ENCODE results near the gene LRRC27. TPM values are rescaled to one million over a fixed set of nuclear protein-coding genes. Genes with fewer than 3 reads are reported as not detected.

Gene LRRC27
- total RNA-seq, 2 experiments from 2014 or later: 1.5 to 1.9 TPM

DNA sequence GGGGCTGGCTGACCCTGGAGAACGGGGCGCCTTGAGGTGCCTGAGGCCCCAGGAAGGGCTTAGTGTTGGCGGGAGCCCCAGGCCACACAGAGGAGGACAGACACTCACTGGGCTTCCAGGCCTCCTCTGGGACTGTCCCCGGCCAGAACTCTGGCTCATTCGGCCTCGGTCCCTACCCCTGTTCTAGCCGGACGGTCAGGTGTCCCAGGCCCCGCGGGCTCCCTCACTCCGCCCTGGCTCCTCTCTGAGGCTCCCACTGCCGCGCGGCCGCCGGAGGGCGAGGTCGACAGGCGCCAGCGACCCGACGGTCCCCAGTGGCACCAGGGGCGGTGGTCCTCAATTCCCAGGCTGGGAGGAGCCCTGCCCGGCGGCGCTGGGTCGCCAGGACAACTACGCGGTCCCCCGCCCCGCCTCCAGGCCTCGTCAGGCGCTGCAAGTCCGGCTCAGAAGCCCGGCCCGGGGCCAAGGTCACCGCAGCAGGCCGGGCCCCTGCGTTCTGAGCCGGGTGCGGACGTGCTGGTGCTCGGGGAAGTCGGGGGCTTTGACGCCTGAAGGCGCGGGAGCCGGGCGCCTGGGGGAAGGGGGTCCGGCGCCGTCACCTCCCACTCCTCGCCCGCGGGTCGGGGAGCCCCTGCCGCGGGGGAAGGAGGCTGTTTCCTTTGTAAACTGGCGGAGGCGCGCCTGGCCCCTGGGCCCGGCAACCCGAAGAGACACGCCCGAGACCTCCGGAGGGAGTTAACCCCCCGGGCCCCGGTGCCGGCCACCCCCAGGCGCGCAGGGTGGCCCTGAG lies 63.9 kb downstream of the LRRC27 start:
- H3K27ac Mint-ChIP-seq: no peak overlapping the region
- peaks cover 13% of the 10 kb centered on the region for H3K4me1 Mint-ChIP-seq (ENCODE audit: low read depth)
- intact Hi-C loops (cut with micrococcal nuclease): loop anchor here (2.0 to 5.0 kb wide), 3 partner anchors 65 to 566 kb away; partner anchors contain the start of gene INPP5A
- DNase-seq: no peak
- no peak overlapping the region for H3K4me3 Mint-ChIP-seq
- H3K9me3 Mint-ChIP-seq: peaks cover 7% of the 10 kb centered on the region
- H3K36me3 Mint-ChIP-seq (ENCODE audit: low read depth): no peaks in the 10 kb centered on the region
- CTCF ChIA-PET: interaction anchor here (0.7 kb wide), 1 partner anchor 184 kb away, joined by 4 read pairs; no protein-coding TSS in a partner anchor
- no peaks in the 10 kb centered on the region for H3K27me3 Mint-ChIP-seq (ENCODE audit: low read depth)

DNA sequence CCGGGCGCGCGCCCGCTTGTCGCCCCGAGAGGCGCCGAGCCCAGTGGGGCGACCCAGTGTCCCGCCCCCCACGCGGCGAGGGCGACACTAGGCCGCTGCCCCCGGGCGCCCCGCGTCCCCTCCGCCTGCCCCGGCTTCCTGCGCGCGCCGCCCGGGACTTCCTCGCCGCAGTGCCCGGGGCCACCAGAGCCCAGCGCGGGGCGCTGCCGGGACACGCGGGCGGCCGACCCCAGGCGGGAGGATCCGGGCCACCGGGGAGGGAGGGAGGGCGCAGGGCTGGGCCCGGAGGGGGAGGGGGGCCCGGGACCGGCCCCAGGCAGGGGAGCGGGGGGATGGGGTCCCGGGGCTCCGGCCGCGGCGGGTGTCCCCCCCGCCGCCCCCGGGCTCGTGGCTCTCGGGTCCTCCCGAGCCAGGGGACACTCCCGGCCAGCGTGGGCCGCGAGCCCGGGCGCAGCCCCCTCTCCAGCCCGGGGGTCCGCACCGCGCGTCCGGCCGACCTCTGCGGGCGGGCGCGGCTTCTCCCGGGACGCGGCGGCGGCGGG lies 64.6 kb downstream of the LRRC27 start:
- peak; percentile 65 for DNase-seq
- no peaks in the 10 kb centered on the region for H3K27me3 Mint-ChIP-seq (ENCODE audit: low read depth)
- H3K27ac Mint-ChIP-seq: no peak overlapping the region
- H3K9me3 Mint-ChIP-seq: peaks cover 7% of the 10 kb centered on the region
- H3K36me3 Mint-ChIP-seq (ENCODE audit: low read depth): no peaks in the 10 kb centered on the region
- H3K4me1 Mint-ChIP-seq (ENCODE audit: low read depth): peaks cover 13% of the 10 kb centered on the region
- CTCF ChIA-PET: no interaction called here
- intact Hi-C loops (cut with micrococcal nuclease): loop anchor here (1.0 to 5.0 kb wide), 4 partner anchors 51 to 566 kb away; partner anchors contain the start of gene INPP5A
- H3K4me3 Mint-ChIP-seq: no peak overlapping the region

DNA sequence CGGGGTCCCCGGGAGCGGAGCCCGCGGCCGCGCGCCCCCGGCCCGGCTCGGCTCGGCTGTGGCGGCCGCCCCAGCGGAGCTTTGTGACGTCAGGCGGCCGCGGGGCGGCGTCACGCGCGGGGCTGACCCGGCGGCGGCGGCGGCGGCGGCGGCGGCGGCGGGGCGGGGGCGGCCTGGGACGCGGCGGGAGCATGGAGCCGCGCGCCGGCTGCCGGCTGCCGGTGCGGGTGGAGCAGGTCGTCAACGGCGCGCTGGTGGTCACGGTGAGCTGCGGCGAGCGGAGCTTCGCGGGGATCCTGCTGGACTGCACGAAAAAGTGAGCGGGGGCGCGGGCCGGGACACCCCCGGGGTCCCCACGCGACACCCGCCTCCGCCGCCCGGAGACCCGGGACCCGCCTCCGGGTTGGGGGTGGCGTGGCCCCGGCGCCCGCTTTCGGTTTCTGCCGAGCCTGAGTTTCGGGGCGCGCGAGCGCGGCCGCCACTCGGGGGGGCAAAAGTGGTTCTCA lies 65.1 kb downstream of the LRRC27 start, which contains the start of gene PWWP2B:
TSS of gene PWWP2B (plus strand) at position 165 of the 506 bp plus-strand sequence. CDS start at position 192, 27 bp downstream.
- peaks cover 5% of the 10 kb centered on the region for H3K9me3 Mint-ChIP-seq

DNA sequence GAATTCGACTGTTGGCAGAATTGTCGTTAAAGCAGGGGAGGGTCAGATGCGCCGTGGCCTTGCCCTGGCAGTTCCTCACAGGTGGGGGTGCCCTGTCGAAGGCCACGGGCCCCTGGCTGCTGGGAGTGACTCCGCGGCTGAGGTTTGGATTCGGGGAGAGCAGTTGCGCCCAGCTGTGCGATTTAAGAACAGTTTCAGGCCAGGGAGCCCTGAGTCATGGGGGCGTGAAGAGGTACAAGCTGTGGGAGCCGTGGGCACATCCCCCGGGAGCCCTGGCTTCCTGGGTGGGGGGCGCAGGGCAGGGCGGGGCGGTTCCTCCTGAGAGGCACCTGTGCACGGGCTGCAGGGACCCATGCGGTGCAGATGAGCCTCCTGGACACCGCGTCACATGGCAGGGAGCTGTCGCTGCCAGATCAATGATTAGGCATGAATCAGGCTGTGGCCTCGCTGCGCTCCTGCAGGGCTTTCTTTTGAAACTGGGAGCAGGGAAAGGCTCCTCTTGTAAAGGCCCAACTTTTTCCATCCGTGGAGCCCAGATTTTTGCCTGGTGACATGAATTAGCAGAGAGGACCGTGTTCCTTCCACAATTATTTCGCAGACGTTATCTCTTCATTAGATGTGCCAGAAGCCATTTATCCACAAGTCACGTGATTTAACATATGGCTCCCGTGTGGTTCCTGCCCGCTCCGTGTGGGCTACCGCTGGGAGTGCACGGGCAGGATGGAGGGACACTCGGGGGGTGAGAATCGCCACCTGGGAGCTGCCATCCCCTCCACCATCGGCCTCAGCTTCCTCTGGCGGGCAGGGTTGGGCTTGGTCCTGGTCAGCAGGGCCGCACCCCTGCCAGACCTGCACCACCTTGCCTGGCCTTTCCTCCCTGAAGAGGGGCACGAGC lies 65.9 kb downstream of the LRRC27 start:
- H3K27ac Mint-ChIP-seq: peak overlapping the region; percentile 46
- no peaks in the 10 kb centered on the region for H3K9me3 Mint-ChIP-seq
- DNase-seq: peak; percentile 57
- H3K4me3 Mint-ChIP-seq: peak overlapping the region; percentile 78
- H3K4me1 Mint-ChIP-seq (ENCODE audit: low read depth): peaks cover 13% of the 10 kb centered on the region
- CTCF ChIA-PET: interaction anchor here (1.0 kb wide), 1 partner anchor 10 kb away, joined by 3 read pairs; no protein-coding TSS in a partner anchor
- intact Hi-C loops (cut with micrococcal nuclease): loop anchor here (1.0 to 5.0 kb wide), 4 partner anchors 49 to 564 kb away; partner anchors contain the start of gene INPP5A
- H3K27me3 Mint-ChIP-seq (ENCODE audit: low read depth): no peaks in the 10 kb centered on the region
- no peaks in the 10 kb centered on the region for H3K36me3 Mint-ChIP-seq (ENCODE audit: low read depth)

More for the DNA sequence above, 65.1 kb downstream of the LRRC27 start, which contains the start of gene PWWP2B:
- Mint-ChIP-seq H3K27ac (peak within 1 kb of the TSS; percentile 46), H3K4me3 (peak within 1 kb of the TSS; percentile 78), H3K4me1 (ENCODE audit: low read depth) (peaks cover 13% of the 10 kb centered on the region), H3K36me3 (ENCODE audit: low read depth) (no peaks in the 10 kb centered on the region), H3K27me3 (ENCODE audit: low read depth) (no peaks in the 10 kb centered on the region)
- intact Hi-C loops (cut with micrococcal nuclease): loop anchor here (1.0 to 5.0 kb wide), 4 partner anchors 50 to 565 kb away; partner anchors contain the start of gene INPP5A
- DNase-seq: peak; percentile 53
- CTCF ChIA-PET: no interaction called here

DNA sequence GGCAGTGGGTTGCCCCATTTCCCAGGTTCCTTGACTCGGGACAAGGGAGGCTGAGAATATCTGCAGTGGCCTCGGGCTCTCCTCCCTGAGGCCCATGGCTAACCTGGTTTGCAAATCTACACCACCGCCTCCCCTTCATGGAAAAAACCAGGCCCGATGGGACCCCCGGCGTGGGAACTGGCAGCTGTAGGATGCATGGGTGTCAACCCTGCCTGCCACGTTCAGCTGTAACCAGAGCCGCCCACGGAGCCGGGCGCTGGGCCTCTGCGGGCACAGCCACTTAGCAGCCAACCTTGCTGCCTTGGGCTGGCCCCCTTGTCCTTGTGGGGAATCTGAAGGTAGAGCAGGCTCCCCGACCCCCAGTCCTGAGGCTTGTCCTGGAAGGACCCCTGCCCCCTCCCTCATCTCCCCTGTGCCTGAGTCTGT lies 66.6 kb downstream of the LRRC27 start:
- intact Hi-C loops (cut with micrococcal nuclease): loop anchor here (5.0 kb wide), 2 partner anchors 139 to 564 kb away; partner anchors contain the start of gene INPP5A
- H3K4me3 Mint-ChIP-seq: peak overlapping the region; percentile 78
- H3K27me3 Mint-ChIP-seq (ENCODE audit: low read depth): no peaks in the 10 kb centered on the region
- H3K27ac Mint-ChIP-seq: no peak overlapping the region
- CTCF ChIA-PET: interaction anchor here (1.0 kb wide), 1 partner anchor 11 kb away, joined by 3 read pairs; no protein-coding TSS in a partner anchor
- DNase-seq: no peak
- no peaks in the 10 kb centered on the region for H3K36me3 Mint-ChIP-seq (ENCODE audit: low read depth)
- peaks cover 13% of the 10 kb centered on the region for H3K4me1 Mint-ChIP-seq (ENCODE audit: low read depth)
- no peaks in the 10 kb centered on the region for H3K9me3 Mint-ChIP-seq

DNA sequence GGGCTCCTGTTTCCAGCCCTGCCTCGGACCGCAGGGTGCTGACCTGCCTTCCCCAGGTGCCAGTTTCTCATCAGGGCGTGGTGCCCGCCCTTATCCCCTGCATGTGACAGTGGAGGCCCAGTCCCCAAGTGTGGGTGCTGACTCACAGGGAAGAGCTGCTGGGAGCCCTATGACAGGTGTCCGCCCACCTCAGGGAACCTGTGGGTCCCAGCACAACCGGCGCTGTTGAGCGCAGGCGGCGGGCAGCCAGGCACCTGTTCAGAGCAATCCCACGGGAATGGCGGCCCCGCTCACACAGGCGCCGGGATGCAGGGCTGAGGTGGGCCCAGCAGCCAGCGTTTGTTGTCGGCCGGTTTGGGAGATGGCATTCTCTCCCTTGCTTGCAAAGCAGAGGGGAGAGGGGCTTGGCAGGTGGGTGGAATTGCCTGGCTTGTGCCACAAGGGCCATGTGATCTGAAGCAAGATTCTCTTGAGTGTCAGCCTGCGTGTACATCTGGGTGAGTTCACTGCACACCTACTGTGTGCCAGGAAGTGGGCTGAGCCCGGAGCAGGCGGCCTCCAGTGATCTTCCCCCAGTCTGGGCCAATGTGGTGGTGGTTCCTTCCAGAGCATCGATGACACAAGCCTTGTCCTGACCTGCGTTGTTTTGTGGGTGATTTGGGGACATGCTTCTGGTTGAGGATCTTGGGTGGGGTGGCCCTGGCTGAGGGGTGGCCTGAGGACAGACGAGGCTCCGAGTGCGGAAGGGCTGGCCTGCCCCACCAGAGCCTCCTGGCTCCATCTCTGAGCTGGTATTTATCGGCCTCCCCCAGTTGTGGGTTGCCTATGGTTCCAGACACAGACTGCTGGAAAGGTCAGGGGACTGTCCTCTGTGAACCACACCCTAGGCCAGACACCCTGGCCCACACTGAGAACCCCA lies 67.4 kb downstream of the LRRC27 start:
- CTCF ChIA-PET: no interaction called here

DNA sequence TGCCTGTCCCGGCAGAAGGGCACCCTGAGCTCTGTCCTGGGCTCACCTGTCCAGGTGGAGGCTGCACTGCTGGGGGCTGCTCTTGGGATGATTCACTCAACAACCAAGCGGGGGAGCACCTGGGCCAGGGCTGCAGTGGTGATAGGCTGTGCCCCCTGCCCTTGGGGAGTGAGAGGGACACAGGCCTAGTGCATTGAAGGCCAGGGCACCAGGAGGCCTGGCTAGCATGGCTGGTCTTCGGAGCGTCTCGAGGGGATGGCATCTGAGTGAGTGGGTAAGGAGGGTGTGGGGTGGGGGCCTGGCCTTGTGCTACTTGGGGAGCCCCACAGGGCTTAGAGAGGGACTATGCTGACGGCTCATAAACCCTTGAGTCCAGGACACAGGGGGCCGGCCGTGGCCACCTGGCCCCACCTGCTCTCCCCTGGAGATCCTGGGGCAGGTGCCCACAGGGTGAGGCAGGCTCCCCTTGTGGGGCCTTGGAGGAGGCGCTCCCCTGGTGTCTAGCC lies 68.1 kb downstream of the LRRC27 start:
- intact Hi-C loops (cut with micrococcal nuclease): no loop called here
- CTCF ChIA-PET: no interaction called here
- H3K27ac Mint-ChIP-seq: no peak overlapping the region
- no peak overlapping the region for H3K4me3 Mint-ChIP-seq
- H3K9me3 Mint-ChIP-seq: no peaks in the 10 kb centered on the region
- no peak for DNase-seq
- no peaks in the 10 kb centered on the region for H3K27me3 Mint-ChIP-seq (ENCODE audit: low read depth)
- peaks cover 13% of the 10 kb centered on the region for H3K4me1 Mint-ChIP-seq (ENCODE audit: low read depth)
- no peaks in the 10 kb centered on the region for H3K36me3 Mint-ChIP-seq (ENCODE audit: low read depth)

More for the DNA sequence above, 67.4 kb downstream of the LRRC27 start:
- no peaks in the 10 kb centered on the region for H3K36me3 Mint-ChIP-seq (ENCODE audit: low read depth)
- no peak overlapping the region for H3K27ac Mint-ChIP-seq
- H3K4me3 Mint-ChIP-seq: no peak overlapping the region
- H3K9me3 Mint-ChIP-seq: no peaks in the 10 kb centered on the region
- no peaks in the 10 kb centered on the region for H3K27me3 Mint-ChIP-seq (ENCODE audit: low read depth)
- intact Hi-C loops (cut with micrococcal nuclease): loop anchor here (5.0 kb wide), 2 partner anchors 138 to 563 kb away; partner anchors contain the start of gene INPP5A
- no peak for DNase-seq
- H3K4me1 Mint-ChIP-seq (ENCODE audit: low read depth): peaks cover 13% of the 10 kb centered on the region

DNA sequence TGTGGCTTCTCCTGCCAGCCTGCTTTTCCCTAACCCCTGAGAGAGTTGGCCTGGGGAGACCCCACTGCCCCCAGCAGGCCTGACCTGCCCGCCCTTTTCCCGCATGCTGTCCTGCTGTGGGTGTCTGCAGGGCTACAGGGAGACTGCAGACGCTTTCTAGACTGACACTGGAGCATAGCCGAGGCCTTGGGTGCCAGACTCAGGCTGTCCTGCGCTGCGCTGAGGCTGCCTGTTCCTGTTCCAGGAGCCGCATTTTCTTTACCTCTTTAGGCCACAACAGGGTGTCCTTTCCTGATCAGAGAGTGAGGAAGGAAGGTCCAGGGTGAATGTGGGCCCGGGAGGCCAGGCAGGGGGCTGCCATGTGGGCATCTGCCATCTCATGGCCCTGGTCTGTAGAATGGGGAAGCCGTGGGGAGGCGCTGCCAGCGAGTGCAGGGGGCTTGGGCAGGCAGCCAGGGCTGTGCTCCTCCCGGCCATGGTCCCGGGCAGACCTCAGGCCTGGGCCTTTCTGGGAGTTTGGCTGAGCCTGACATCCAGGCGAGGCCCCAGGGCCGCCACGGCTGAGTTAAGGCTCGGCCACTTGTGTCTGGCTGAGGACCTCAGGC lies 68.7 kb downstream of the LRRC27 start:
- intact Hi-C loops (cut with micrococcal nuclease): no loop called here
- Mint-ChIP-seq H3K27ac (no peak overlapping the region), H3K4me3 (no peak overlapping the region), H3K27me3 (ENCODE audit: low read depth) (no peaks in the 10 kb centered on the region), H3K36me3 (ENCODE audit: low read depth) (peaks cover 2% of the 10 kb centered on the region), H3K9me3 (no peaks in the 10 kb centered on the region), H3K4me1 (ENCODE audit: low read depth) (peaks cover 12% of the 10 kb centered on the region)
- CTCF ChIA-PET: no interaction called here
- no peak for DNase-seq

DNA sequence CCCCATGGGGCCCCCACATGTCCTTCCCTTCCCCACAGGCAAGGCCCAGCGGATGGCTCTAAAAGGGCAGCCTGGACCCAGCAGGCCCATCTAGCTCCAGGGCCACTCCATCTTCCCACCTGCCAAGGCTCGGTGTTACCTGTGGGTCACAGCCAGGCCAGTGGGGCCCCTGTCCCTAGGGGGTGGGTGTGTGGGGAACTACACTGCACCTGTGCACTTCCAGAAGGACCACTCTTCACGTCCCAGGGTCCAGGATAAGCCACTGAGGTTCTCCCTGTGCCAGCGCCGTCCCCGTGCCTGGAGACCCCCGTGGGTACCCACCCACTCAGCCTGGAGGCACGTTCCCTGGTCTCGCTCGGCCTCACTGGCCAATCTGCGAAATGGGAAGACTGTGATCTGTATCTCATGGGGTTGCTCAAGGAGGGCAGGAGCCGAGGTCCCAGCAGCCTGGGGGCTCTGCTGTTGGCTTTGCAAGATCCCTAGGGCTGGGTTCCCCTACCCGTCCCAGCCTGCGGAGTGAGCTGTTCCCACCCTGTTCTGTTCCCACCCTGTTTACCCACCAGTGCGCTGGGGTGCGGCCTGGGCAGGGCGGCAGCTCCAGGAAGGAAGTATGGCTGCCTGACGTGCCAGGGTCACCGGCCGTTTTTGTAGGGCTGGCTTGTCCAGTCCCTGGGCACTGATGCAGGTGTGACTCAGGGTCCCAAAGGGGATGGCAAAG lies 69.6 kb downstream of the LRRC27 start:
- CTCF ChIA-PET: no interaction called here
- no peak overlapping the region for H3K27ac Mint-ChIP-seq

DNA sequence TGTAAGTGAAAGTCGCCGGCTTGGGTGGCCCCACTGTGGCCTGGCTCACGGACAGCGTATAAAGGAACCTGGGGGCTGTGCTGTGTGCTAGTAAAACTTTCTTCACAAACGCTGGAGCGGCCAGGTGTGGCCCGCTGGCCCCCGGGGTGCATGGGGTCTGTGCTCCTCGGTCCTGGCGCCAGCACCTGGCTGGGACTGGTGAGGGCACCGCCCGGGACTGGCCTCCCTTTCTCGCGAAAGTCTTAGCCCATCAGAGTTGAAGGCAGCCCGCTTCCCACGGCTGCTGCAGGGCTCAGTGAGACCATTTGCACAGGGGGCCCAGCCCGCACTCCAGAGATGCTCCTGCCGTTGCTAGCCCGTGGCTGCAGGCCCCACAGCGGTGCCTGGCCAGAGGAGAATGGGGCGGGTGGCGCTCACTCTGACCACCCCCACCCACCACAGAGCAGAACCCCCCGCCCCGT lies 70.8 kb downstream of the LRRC27 start:
- peaks cover 5% of the 10 kb centered on the region for H3K36me3 Mint-ChIP-seq (ENCODE audit: low read depth)
- intact Hi-C loops (cut with micrococcal nuclease): no loop called here
- CTCF ChIA-PET: no interaction called here
- no peak overlapping the region for H3K27ac Mint-ChIP-seq
- H3K27me3 Mint-ChIP-seq (ENCODE audit: low read depth): no peaks in the 10 kb centered on the region
- no peak overlapping the region for H3K4me3 Mint-ChIP-seq
- no peaks in the 10 kb centered on the region for H3K9me3 Mint-ChIP-seq
- no peak for DNase-seq
- peaks cover 14% of the 10 kb centered on the region for H3K4me1 Mint-ChIP-seq (ENCODE audit: low read depth)

More for the DNA sequence above, 69.6 kb downstream of the LRRC27 start:
- no peaks in the 10 kb centered on the region for H3K9me3 Mint-ChIP-seq
- no peaks in the 10 kb centered on the region for H3K27me3 Mint-ChIP-seq (ENCODE audit: low read depth)
- no peak overlapping the region for H3K4me3 Mint-ChIP-seq
- peaks cover 5% of the 10 kb centered on the region for H3K36me3 Mint-ChIP-seq (ENCODE audit: low read depth)
- intact Hi-C loops (cut with micrococcal nuclease): no loop called here
- peaks cover 12% of the 10 kb centered on the region for H3K4me1 Mint-ChIP-seq (ENCODE audit: low read depth)
- no peak for DNase-seq
